Measurements from ENCODE around the gene DYNC2I2.

DYNC2I2 gene

GRCh38 chr9:128685636-128686489 lies 29.2 kb upstream of the DYNC2I2 start:
- DNase-seq (ENCODE audit: low read depth) = peak; percentile 6

GRCh38 chr9:128684325-128685199 lies 27.9 kb upstream of the DYNC2I2 start:
- DNase-seq (ENCODE audit: low read depth) = peak; percentile 83

- DNase-seq (ENCODE audit: low read depth) = no peak
These were observed 27.3 kb upstream of the DYNC2I2 start for GRCh38 chr9:128684065-128684324.

- DNase-seq (ENCODE audit: low read depth) = peak; percentile 52
These were observed 26.9 kb upstream of the DYNC2I2 start for GRCh38 chr9:128683340-128684064.

GRCh38 chr9:128677794-128678193 lies 21.1 kb upstream of the DYNC2I2 start:
- DNase-seq (ENCODE audit: low read depth) = no peak

- no peak for DNase-seq (ENCODE audit: low read depth)
These were observed 18.7 kb upstream of the DYNC2I2 start for GRCh38 chr9:128675382-128675781.

GRCh38 chr9:128669786-128670185 lies 13.1 kb upstream of the DYNC2I2 start:
- DNase-seq (ENCODE audit: low read depth) = no peak

- DNase-seq (ENCODE audit: low read depth) = peak; percentile 60
These were observed 9.9 kb upstream of the DYNC2I2 start for GRCh38 chr9:128666481-128666941.

- DNase-seq (ENCODE audit: low read depth) = no peak
These were observed 1.1 kb upstream of the DYNC2I2 start for GRCh38 chr9:128657796-128658195.

- DNase-seq (ENCODE audit: low read depth) = no peak
These were observed 677 bp upstream of the DYNC2I2 start for GRCh38 chr9:128657344-128657704.

- DNase-seq (ENCODE audit: low read depth) = no peak
These were observed 2.2 kb downstream of the DYNC2I2 start for GRCh38 chr9:128654481-128654880.

- no peak for DNase-seq (ENCODE audit: low read depth)
These were observed 2.7 kb downstream of the DYNC2I2 start for GRCh38 chr9:128653908-128654307.

GRCh38 chr9:128651798-128652197 lies 4.8 kb downstream of the DYNC2I2 start:
- no peak for DNase-seq (ENCODE audit: low read depth)

- DNase-seq (ENCODE audit: low read depth) = peak; percentile 59
These were observed 8.4 kb downstream of the DYNC2I2 start for GRCh38 chr9:128648206-128648605.

- DNase-seq (ENCODE audit: low read depth) = peak; percentile 35
These were observed 12.9 kb downstream of the DYNC2I2 start for GRCh38 chr9:128643519-128644300.

GRCh38 chr9:128642675-128643245 lies 13.9 kb downstream of the DYNC2I2 start:
- no peak for DNase-seq (ENCODE audit: low read depth)

GRCh38 chr9:128640603-128641002 lies 16.0 kb downstream of the DYNC2I2 start:
- DNase-seq (ENCODE audit: low read depth) = no peak

- DNase-seq (ENCODE audit: low read depth) = no peak
These were observed 18.1 kb downstream of the DYNC2I2 start for GRCh38 chr9:128638580-128638979.

- DNase-seq (ENCODE audit: low read depth) = peak; percentile 62
These were observed 19.0 kb downstream of the DYNC2I2 start for GRCh38 chr9:128637656-128638055.

- no peak for DNase-seq (ENCODE audit: low read depth)
These were observed 19.8 kb downstream of the DYNC2I2 start for GRCh38 chr9:128636556-128637530.
